RWPE2 (cell line): ENCODE data around the gene NGEF.
"Not testable (repeated sequence)": the region's sequence is repeated elsewhere in the genome, so short reads cannot be mapped to it uniquely, and the experiment has no call there.

ENCODE experiments used
- ATAC-seq: fragments of 200-7000 bp; cut with Tn5 transposase; 3 replicates; pipeline ENCODE4 v1.9.1; 2021; ENCODE audit warnings: low read depth
- DNase-seq: peaks from one replicate; pipeline ENCODE4 v3.0.0-alpha.2; 2020; ENCODE audit warnings: low spot score
- H3K27ac ChIP-seq: fragments of 450-650 bp; 2 replicates; pipeline ENCODE4 v1.5.1; 2017; ENCODE audit warnings: mild to moderate bottlenecking; ENCODE audit not compliant: poor library complexity, severe bottlenecking
- H3K27me3 ChIP-seq: fragments of 250-450 bp; sonication (Bioruptor Pico); 2 replicates; pipeline ENCODE4 v1.5.1; 2021; ENCODE audit warnings: mild to moderate bottlenecking, moderate library complexity; ENCODE audit not compliant: insufficient read depth, poor library complexity, severe bottlenecking
- H3K36me3 ChIP-seq: fragments of 250-450 bp; sonication (Bioruptor Pico); 2 replicates; pipeline ENCODE4 v1.5.1; 2020; ENCODE audit warnings: low read depth, mild to moderate bottlenecking, moderate library complexity
- H3K4me1 ChIP-seq: fragments of 250-450 bp; sonication (Bioruptor Pico); 2 replicates; pipeline ENCODE4 v1.5.1; 2021; ENCODE audit warnings: mild to moderate bottlenecking, moderate library complexity; ENCODE audit not compliant: insufficient read depth, poor library complexity, severe bottlenecking
- H3K4me3 ChIP-seq: fragments of 250-450 bp; sonication (Bioruptor Pico); 2 replicates; pipeline ENCODE4 v1.5.1; 2021; ENCODE audit warnings: mild to moderate bottlenecking, moderate library complexity; ENCODE audit not compliant: severe bottlenecking
- H3K9me3 ChIP-seq: fragments of 250-450 bp; sonication (Bioruptor Pico); 2 replicates; pipeline ENCODE4 v1.5.1; 2021; ENCODE audit warnings: mild to moderate bottlenecking, moderate library complexity; ENCODE audit not compliant: severe bottlenecking
- TF ChIP-seq, protein P1 (sequence below): fragments of 450-650 bp; IDR thresholded peaks from one replicate; pipeline ENCODE4 v1.5.1; 2017; ENCODE audit warnings: mild to moderate bottlenecking, moderate library complexity; ENCODE audit not compliant: poor library complexity, severe bottlenecking

NGEF gene

GRCh38 chr2:233023007-233023760, 10.1 kb upstream of the NGEF start:
- H3K9me3 ChIP-seq, result no peaks in the 10 kb centered on the region
- TF ChIP-seq, protein P1, sequence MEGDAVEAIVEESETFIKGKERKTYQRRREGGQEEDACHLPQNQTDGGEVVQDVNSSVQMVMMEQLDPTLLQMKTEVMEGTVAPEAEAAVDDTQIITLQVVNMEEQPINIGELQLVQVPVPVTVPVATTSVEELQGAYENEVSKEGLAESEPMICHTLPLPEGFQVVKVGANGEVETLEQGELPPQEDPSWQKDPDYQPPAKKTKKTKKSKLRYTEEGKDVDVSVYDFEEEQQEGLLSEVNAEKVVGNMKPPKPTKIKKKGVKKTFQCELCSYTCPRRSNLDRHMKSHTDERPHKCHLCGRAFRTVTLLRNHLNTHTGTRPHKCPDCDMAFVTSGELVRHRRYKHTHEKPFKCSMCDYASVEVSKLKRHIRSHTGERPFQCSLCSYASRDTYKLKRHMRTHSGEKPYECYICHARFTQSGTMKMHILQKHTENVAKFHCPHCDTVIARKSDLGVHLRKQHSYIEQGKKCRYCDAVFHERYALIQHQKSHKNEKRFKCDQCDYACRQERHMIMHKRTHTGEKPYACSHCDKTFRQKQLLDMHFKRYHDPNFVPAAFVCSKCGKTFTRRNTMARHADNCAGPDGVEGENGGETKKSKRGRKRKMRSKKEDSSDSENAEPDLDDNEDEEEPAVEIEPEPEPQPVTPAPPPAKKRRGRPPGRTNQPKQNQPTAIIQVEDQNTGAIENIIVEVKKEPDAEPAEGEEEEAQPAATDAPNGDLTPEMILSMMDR, result no peak
- ATAC-seq, result no peak
- DNase-seq, result no peak
- no peaks in the 10 kb centered on the region for H3K27me3 ChIP-seq
- H3K4me1 ChIP-seq, result peaks cover 12% of the 10 kb centered on the region
- no peaks in the 10 kb centered on the region for H3K36me3 ChIP-seq
- no peak overlapping the region for H3K27ac ChIP-seq
- no peak overlapping the region for H3K4me3 ChIP-seq

DNA sequence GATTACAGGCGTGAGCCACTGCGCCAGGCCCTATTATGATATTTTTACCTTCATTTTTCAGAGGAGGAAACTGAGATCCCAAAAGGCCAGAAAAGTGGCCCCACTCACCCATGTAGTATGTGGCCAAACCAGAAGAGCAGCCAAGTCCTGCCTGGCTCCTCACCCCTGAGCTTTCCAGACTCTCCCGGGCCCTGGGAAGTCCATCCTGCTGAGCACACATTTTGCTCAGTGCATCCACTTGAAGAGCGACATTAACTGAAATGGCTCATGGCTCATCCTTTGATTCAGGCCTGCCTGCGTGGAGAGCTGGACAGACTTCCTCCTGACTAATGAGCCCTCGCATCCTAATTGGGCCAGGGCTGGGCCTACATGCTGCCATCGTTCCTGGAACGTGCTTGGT, 9.5 kb upstream of the NGEF start:
- H3K36me3 ChIP-seq, result no peaks in the 10 kb centered on the region
- H3K4me1 ChIP-seq, result peaks cover 12% of the 10 kb centered on the region
- H3K9me3 ChIP-seq, result no peaks in the 10 kb centered on the region
- no peak for DNase-seq
- ATAC-seq, result no peak
- no peak overlapping the region for H3K27ac ChIP-seq
- TF ChIP-seq, protein P1, result no peak
- no peak overlapping the region for H3K4me3 ChIP-seq
- no peaks in the 10 kb centered on the region for H3K27me3 ChIP-seq

DNA sequence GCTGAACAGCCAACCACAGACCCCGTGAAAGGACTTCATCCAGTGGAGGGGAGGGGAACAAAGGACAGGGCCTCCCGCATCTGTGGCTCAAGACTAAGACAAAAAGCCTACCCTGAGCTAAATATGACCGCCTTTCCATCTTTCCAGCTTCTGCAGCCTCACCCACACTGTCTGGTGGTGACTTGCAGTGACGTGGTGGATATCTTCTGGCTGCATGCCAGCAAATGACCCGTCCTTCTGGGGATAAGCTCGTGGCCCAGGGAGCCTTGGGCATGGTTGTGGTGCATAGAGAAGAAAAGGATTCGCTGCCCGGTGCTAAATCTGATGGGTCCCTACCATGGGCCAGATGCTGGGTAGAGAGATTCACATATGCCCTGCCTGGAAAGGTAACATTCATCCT, 8.7 kb upstream of the NGEF start:
- TF ChIP-seq, protein P1, result no peak
- no peak for DNase-seq
- H3K9me3 ChIP-seq, result no peaks in the 10 kb centered on the region
- peaks cover 9% of the 10 kb centered on the region for H3K4me1 ChIP-seq
- H3K36me3 ChIP-seq, result no peaks in the 10 kb centered on the region
- no peak for ATAC-seq
- H3K27me3 ChIP-seq, result no peaks in the 10 kb centered on the region
- no peak overlapping the region for H3K4me3 ChIP-seq
- H3K27ac ChIP-seq, result no peak overlapping the region

GRCh38 chr2:233020454-233020853, 7.4 kb upstream of the NGEF start:
- H3K4me3 ChIP-seq, result no peak overlapping the region
- H3K27ac ChIP-seq, result no peak overlapping the region
- no peaks in the 10 kb centered on the region for H3K4me1 ChIP-seq
- TF ChIP-seq, protein P1, result no peak
- no peaks in the 10 kb centered on the region for H3K27me3 ChIP-seq
- ATAC-seq (no peak), DNase-seq (no peak)
- no peaks in the 10 kb centered on the region for H3K9me3 ChIP-seq
- no peaks in the 10 kb centered on the region for H3K36me3 ChIP-seq

GRCh38 chr2:233019610-233020009, 6.6 kb upstream of the NGEF start:
- not testable (repeated sequence) for H3K4me3 ChIP-seq, H3K27me3 ChIP-seq, ATAC-seq, H3K36me3 ChIP-seq, H3K4me1 ChIP-seq, H3K27ac ChIP-seq, H3K9me3 ChIP-seq, DNase-seq
